HEK293 (cell line): ENCODE data around the gene PKLR.

ENCODE experiments used
- CTCF ChIA-PET: fragments of 350-600 bp; formaldehyde crosslinking; extraction: SDS; loops from one replicate; lab custom pipeline; 2021; ENCODE audit warnings: antibody characterized with exemption; lab: Yijun Ruan, JAX
- POLR2A ChIA-PET: fragments of 300-600 bp; formaldehyde crosslinking; extraction: SDS; loops from one replicate; lab custom pipeline; 2020; ENCODE audit warnings: antibody characterized with exemption, inconsistent platforms; lab: Yijun Ruan, JAX
- H3K27ac ChIP-seq: fragments of 200-500 bp; sonication (Bioruptor generic); 2 replicates; pipeline ENCODE4 v1.5.1; 2014; ENCODE audit warnings: low read depth, low read length, control low read depth, inconsistent platforms; ENCODE audit errors: extremely low read depth
- H3K36me3 ChIP-seq, 2 experiments: fragments of 200-500 bp in 1 of 2; sonication (Bioruptor generic) in 1 of 2; 1 replicate in 1 of 2; 2 replicates in 1 of 2; pipeline ENCODE4 v1.5.1; 2014 to 2017; ENCODE audit warnings: inconsistent platforms in 2 of 2, low read length in 2 of 2; ENCODE audit not compliant: control insufficient read depth in 2 of 2, insufficient read depth in 1 of 2
- H3K4me1 ChIP-seq: fragments of 200-500 bp; sonication (Bioruptor generic); 2 replicates; pipeline ENCODE4 v1.5.1; 2014; ENCODE audit warnings: mild to moderate bottlenecking, low read length, inconsistent platforms; ENCODE audit not compliant: control insufficient read depth, insufficient read depth
- H3K4me3 ChIP-seq: 2 replicates; pipeline ENCODE4 v1.5.1; 2011; ENCODE audit warnings: low read depth, mild to moderate bottlenecking, control low read depth, low read length, moderate library complexity
- H3K9me3 ChIP-seq: fragments of 200-500 bp; sonication (Bioruptor generic); 2 replicates; pipeline ENCODE4 v1.5.1; 2014; ENCODE audit warnings: low read depth, low read length, inconsistent platforms; ENCODE audit not compliant: control insufficient read depth, insufficient read depth
- KLF10 ChIP-seq: fragments of 450-650 bp; IDR thresholded peaks from 2 replicates; pipeline ENCODE4 v1.5.1; 2018; ENCODE audit warnings: missing biosample characterization, mild to moderate bottlenecking, missing genetic modification characterization
- KLF8 ChIP-seq: fragments of 450-650 bp; formaldehyde crosslinking; IDR thresholded peaks from 2 replicates; pipeline ENCODE4 v1.5.1; 2016; ENCODE audit warnings: missing biosample characterization, missing genetic modification characterization
- KLF9 ChIP-seq: fragments of 450-650 bp; formaldehyde crosslinking; IDR thresholded peaks from 2 replicates; pipeline ENCODE4 v1.5.1; 2016; ENCODE audit warnings: missing biosample characterization, missing genetic modification characterization, low read depth
- MYNN ChIP-seq: fragments of 450-650 bp; formaldehyde crosslinking; IDR thresholded peaks from 2 replicates; pipeline ENCODE4 v1.5.1; 2016; ENCODE audit warnings: missing biosample characterization, missing genetic modification characterization, borderline replicate concordance
- ZFHX2 ChIP-seq: fragments of 450-650 bp; formaldehyde crosslinking; conservative IDR thresholded peaks from 2 replicates; pipeline ENCODE4 v1.5.1; 2016; ENCODE audit warnings: missing biosample characterization, missing genetic modification characterization
- ZNF274 ChIP-seq, 2 experiments: fragments of 200-500 bp in 1 of 2; fragments of 450-650 bp in 1 of 2; sonication (Bioruptor generic) in 1 of 2; formaldehyde crosslinking in 1 of 2; IDR thresholded peaks; 2 replicates each; pipeline versions ENCODE4 v1.5.1 to v1.6.1; 2014 to 2016; ENCODE audit warnings: borderline replicate concordance in 1 of 2, inconsistent platforms in 1 of 2, low read length in 1 of 2, missing biosample characterization in 1 of 2, missing genetic modification characterization in 1 of 2
- ZNF335 ChIP-seq: fragments of 450-650 bp; formaldehyde crosslinking; conservative IDR thresholded peaks from 2 replicates; pipeline ENCODE4 v1.5.1; 2016; ENCODE audit warnings: missing biosample characterization, missing genetic modification characterization
- ZNF404 ChIP-seq: fragments of 450-650 bp; formaldehyde crosslinking; IDR thresholded peaks from 2 replicates; pipeline ENCODE4 v1.5.1; 2017; ENCODE audit warnings: missing biosample characterization, missing genetic modification characterization
- ZNF433 ChIP-seq: fragments of 450-650 bp; formaldehyde crosslinking; IDR thresholded peaks from 2 replicates; pipeline ENCODE4 v1.5.1; 2016; ENCODE audit warnings: missing biosample characterization, missing genetic modification characterization, low read depth
- ZNF530 ChIP-seq: fragments of 450-650 bp; formaldehyde crosslinking; IDR thresholded peaks from 2 replicates; pipeline ENCODE4 v1.5.1; 2016; ENCODE audit warnings: low read depth, missing biosample characterization, missing genetic modification characterization
- ZNF610 ChIP-seq: fragments of 450-650 bp; formaldehyde crosslinking; IDR thresholded peaks from 2 replicates; pipeline ENCODE4 v1.5.1; 2016; ENCODE audit warnings: missing biosample characterization, missing genetic modification characterization, borderline replicate concordance
- ZNF658 ChIP-seq: fragments of 450-650 bp; formaldehyde crosslinking; IDR thresholded peaks from 2 replicates; pipeline ENCODE4; 2016; ENCODE audit warnings: missing biosample characterization, missing genetic modification characterization
- ZNF777 ChIP-seq: fragments of 450-650 bp; formaldehyde crosslinking; IDR thresholded peaks from 2 replicates; pipeline ENCODE4 v1.5.1; 2017; ENCODE audit warnings: missing biosample characterization, missing genetic modification characterization, borderline replicate concordance
- ZNF843 ChIP-seq: fragments of 450-650 bp; formaldehyde crosslinking; IDR thresholded peaks from 2 replicates; pipeline ENCODE4 v1.5.1; 2016; ENCODE audit warnings: missing biosample characterization, missing genetic modification characterization
- TF ChIP-seq, protein P1 (sequence below): fragments of 450-650 bp; formaldehyde crosslinking; IDR thresholded peaks from 2 replicates; pipeline ENCODE4; 2016; ENCODE audit warnings: missing biosample characterization, missing genetic modification characterization
- TF ChIP-seq, protein P2 (sequence below): fragments of 450-650 bp; formaldehyde crosslinking; IDR thresholded peaks from 2 replicates; pipeline ENCODE4 v1.5.1; 2016; ENCODE audit warnings: missing biosample characterization, missing genetic modification characterization

The PKLR gene

DNA sequence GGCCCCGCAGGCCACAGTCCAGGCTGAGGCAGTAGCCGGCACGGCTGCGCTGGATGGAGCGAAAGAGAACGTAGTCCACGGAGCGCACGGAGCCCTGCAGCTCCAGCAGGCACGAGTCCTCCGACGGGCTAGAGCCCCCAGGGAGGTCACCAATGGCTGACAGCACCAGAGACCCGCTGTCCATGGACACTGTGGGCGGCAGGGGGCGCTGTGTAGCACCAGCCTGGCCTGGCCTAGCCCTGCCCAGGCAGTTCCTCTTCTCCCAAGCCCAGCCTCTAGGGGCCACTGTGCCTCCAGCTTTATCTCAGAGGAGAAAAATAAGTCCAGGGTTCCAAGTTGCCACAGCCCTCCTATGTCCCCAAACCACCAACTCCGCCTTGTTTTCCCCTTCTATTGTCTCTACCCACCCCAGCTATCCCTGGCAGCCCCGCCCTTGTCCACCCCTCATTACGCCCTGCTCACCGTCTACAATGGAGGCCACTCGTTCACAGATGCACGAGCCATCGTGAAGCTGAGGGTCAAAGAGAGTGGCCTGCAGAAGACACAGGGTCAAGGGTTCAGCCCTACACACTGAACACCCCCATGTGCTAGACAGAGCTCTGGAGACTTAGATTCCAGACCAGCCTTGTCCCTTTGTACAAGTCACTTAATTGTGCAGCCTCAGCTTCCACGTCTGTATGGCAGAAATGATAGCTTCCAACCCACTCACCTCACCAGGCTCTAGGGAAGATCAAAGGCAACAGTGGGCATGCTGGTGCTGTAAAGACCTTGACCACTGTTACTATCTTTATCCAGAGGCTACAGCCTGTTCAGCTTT is 50.4 kb downstream of the PKLR start (continued):
- TF ChIP-seq ZNF530 = no peak

DNA sequence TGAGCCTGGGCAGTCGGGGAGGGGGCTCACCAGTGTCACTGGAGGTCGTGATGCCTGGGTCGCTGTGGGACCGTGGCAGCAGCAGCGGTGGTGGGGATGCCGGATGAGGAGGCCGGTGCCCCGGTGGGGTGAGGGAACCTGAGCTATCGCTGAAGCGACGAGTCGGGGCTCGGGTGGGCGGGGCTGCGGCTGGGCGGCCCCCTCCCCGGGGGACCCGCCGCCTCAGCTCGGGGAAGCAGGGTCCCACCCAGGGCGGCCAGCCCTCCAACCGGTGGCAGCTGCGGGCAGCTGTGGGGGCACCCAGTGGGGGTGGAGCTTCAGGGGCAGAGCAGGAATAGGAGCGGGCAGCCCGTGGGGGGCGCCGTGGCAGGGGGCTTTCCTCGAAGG is 51.0 kb downstream of the PKLR start:
- H3K4me1 ChIP-seq = no peaks in the 10 kb centered on the region
- POLR2A ChIA-PET = interaction anchor here (0.6 to 4.3 kb wide), 11 partner anchors 11 to 313 kb away, joined by 3 to 26 read pairs (median 5); partner anchors contain the start of genes ASH1L, CLK2, FDPS and HCN3
- H3K36me3 ChIP-seq = peaks cover 13 to 53% of the 10 kb centered on the region in 2 experiments; a peak in 2 of 3 replicates
- H3K9me3 ChIP-seq = no peaks in the 10 kb centered on the region
- H3K4me3 ChIP-seq = no peak overlapping the region
- no peak overlapping the region; the same call in 1 of the 2 replicates for H3K27ac ChIP-seq
- TF ChIP-seq KLF8 (tag by site-specific recombination) (no peak), ZNF658 (tag by site-specific recombination) (no peak), ZNF433 (tag by site-specific recombination) (no peak), MYNN (tag by site-specific recombination) (no peak), ZNF777 (tag by site-specific recombination) (no peak), ZNF843 (no peak), ZNF610 (tag by site-specific recombination) (no peak), ZFHX2 (tag by site-specific recombination) (no peak), ZNF404 (tag by site-specific recombination) (no peak), ZNF335 (no peak), ZNF274 (IDR thresholded peaks at IDR 0.05; ENCODE audit: low read length) (no peak), ZNF274 (tag by site-specific recombination; IDR thresholded peaks at IDR 0.05; ENCODE audit: borderline replicate concordance) (no peak)
- TF ChIP-seq, protein P1, sequence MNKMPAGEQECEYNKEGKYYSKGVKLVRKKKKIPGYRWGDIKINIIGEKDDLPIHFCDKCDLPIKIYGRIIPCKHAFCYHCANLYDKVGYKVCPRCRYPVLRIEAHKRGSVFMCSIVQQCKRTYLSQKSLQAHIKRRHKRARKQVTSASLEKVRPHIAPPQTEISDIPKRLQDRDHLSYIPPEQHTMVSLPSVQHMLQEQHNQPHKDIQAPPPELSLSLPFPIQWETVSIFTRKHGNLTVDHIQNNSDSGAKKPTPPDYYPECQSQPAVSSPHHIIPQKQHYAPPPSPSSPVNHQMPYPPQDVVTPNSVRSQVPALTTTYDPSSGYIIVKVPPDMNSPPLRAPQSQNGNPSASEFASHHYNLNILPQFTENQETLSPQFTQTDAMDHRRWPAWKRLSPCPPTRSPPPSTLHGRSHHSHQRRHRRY = no peak
- TF ChIP-seq, protein P2, sequence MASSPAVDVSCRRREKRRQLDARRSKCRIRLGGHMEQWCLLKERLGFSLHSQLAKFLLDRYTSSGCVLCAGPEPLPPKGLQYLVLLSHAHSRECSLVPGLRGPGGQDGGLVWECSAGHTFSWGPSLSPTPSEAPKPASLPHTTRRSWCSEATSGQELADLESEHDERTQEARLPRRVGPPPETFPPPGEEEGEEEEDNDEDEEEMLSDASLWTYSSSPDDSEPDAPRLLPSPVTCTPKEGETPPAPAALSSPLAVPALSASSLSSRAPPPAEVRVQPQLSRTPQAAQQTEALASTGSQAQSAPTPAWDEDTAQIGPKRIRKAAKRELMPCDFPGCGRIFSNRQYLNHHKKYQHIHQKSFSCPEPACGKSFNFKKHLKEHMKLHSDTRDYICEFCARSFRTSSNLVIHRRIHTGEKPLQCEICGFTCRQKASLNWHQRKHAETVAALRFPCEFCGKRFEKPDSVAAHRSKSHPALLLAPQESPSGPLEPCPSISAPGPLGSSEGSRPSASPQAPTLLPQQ (tag by site-specific recombination) = no peak
- CTCF ChIA-PET = interaction anchor here (0.5 to 4.9 kb wide), 53 partner anchors 9 to 837 kb away, joined by 3 to 91 read pairs (median 5); partner anchors contain the start of genes CLK2, FDPS, HCN3 and KRTCAP2

DNA sequence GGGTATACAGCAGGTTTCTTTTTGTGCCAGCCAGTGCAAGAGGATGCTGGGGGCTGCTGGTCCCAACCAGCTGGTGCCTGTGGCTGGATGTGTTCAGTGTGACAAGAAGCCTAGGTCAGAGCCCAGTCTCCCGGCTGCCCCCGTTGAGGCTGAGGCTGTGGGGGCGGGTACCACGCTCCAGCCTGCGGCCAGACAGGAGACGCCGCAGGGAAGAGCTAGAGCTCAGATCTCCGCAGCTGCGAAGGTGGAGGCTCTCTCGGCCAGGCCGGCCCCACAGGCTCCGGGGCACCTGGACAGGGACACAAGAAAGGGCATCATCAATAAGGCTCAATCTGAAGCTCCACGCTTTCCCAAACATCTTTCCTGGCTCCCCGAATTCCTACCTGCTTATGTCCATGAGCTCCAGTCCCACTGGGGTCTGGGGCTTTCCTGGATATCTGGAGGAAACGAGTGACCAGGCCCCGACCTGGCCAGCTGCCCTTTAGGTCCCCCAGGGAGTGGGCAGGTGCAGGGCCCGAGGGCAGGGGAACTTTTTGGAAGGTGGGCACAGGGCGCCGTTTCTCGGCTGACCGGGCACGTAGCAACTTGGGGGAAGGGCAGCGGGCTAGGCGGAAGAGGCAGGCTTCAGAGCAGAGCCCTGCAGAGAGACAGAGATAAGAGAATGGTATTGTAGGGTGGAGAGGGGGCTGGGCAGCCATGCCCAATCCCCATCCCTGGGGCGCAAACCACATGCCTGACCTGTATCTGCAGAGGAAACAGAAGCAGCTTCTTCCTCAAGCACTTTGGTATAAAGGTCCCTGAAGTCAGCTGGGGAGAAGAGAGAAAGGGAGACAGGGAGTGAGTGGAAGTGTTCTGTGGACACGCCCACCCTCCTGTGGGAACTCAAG is 53.3 kb downstream of the PKLR start:
- CTCF ChIA-PET = interaction anchor here (0.5 to 4.9 kb wide), 9 partner anchors 13 to 91 kb away, joined by 3 to 91 read pairs (median 3); partner anchors contain the start of genes RUSC1 and SCAMP3

More for the DNA sequence above, 53.3 kb downstream of the PKLR start:
- Histone ChIP-seq H3K4me3 (no peak overlapping the region), H3K9me3 (no peaks in the 10 kb centered on the region), H3K4me1 (peaks cover 5% of the 10 kb centered on the region; the same call in 1 of the 2 replicates), H3K36me3 (peaks cover 13 to 48% of the 10 kb centered on the region in 2 experiments; a peak in 2 of 3 replicates), H3K27ac (no peak overlapping the region)
- TF ChIP-seq KLF10 (tag by site-specific recombination) (no peak), KLF9 (tag by site-specific recombination) (0 out of 2 replicates have a peak, but pooled peaks have one; percentile 31)
- POLR2A ChIA-PET = interaction anchor here (0.9 to 4.3 kb wide), 3 partner anchors 14 to 76 kb away, joined by 3 to 26 read pairs (median 3); partner anchors contain the start of gene SCAMP3
